Activated T-cell treated with anti-CD3 and anti-CD28 coated beads, Interleukin-2, amount 50 U/mL, for 4 hours (primary cell): ENCODE results near the gene ISM1. TPM values are rescaled to one million over a fixed set of nuclear protein-coding genes. Genes with fewer than 3 reads are reported as not detected.
"Not testable (repeated sequence)": the region's sequence is repeated elsewhere in the genome, so short reads cannot be mapped to it uniquely, and the experiment has no call there.

Source experiments
- ATAC-seq, 2 donors: fragments of 200-7000 bp; cut with Tn5 transposase; one replicate each; pipeline ENCODE4 v1.10.0; 2021
- DNase-seq: peaks from one replicate; pipeline ENCODE4 v3.0.0-alpha.2; 2020
- H3K27me3 Mint-ChIP-seq: one replicate; pipeline ENCODE4 v1.8.0; 2021; ENCODE audit warnings: low read depth, mixed read lengths
- H3K36me3 Mint-ChIP-seq: one replicate; pipeline ENCODE4 v1.8.0; 2022; ENCODE audit warnings: mixed read lengths; ENCODE audit not compliant: insufficient read depth
- H3K4me1 Mint-ChIP-seq: one replicate; pipeline ENCODE4 v1.8.0; 2021; ENCODE audit warnings: low read depth, mixed read lengths
- H3K4me3 Mint-ChIP-seq: one replicate; pipeline ENCODE4 v1.8.0; 2021; ENCODE audit warnings: mild to moderate bottlenecking, moderate library complexity, mixed read lengths
- H3K9me3 Mint-ChIP-seq: one replicate; pipeline ENCODE4 v1.8.0; 2021; ENCODE audit warnings: mixed read lengths
- total RNA-seq, 3 donors: library from RNA; stranded (reverse); gene quantifications; one replicate each; pipeline ENCODE4 v1.2.1, GENCODE V29; 2021

The ISM1 gene
- total RNA-seq, 3 donors from 2014 or later = 3.5 to 11.5 (median 3.6) TPM

DNA sequence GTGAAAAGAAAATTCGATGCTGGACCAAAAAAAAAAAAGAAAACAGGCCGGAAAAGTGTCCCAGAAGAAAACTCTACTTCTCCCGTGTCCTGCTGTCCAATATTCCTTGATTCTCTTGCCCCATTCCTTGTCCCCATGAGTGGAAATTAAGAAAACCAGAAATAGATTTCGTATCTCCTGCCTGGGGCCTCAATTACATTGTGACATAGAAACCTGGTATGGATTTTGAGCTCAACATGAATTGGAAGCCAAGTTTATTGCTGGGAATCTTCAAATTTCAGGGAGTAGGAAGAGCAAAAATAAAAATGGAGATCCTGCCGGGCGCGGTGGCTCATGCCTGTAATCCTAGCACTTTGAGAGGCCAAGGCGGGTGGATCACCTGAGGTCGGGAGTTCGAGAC lies 11.9 kb downstream of the ISM1 start:
- no peak for DNase-seq
- H3K9me3 Mint-ChIP-seq = no peaks in the 10 kb centered on the region
- H3K36me3 Mint-ChIP-seq = peaks cover 4% of the 10 kb centered on the region
- H3K4me3 Mint-ChIP-seq = no peak overlapping the region
- H3K27me3 Mint-ChIP-seq = no peaks in the 10 kb centered on the region
- peaks cover 46% of the 10 kb centered on the region for H3K4me1 Mint-ChIP-seq
- no peak for ATAC-seq

DNA sequence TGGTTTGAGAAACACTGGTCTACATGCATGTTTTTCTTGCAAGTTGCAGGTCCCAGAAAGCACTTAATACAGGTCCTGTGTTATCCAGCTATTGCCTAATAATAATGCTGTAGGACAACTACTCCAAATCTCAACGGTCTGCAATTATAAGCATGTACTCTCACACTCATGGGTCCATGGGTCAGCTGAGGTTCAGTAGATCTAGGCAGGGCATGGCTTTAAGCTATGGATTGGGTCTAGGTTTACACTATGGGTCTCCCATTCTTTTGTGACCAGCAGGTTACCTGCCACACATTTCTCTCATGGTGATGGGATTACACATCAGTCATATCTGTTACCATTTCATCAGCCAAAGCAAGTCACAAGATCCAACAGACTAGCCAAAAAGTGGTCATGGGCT lies 13.9 kb downstream of the ISM1 start:
- Mint-ChIP-seq H3K27me3 (no peaks in the 10 kb centered on the region), H3K4me3 (no peak overlapping the region), H3K36me3 (peaks cover 7% of the 10 kb centered on the region), H3K9me3 (no peaks in the 10 kb centered on the region), H3K4me1 (peaks cover 32% of the 10 kb centered on the region)
- DNase-seq (no peak), ATAC-seq (no peak)

DNA sequence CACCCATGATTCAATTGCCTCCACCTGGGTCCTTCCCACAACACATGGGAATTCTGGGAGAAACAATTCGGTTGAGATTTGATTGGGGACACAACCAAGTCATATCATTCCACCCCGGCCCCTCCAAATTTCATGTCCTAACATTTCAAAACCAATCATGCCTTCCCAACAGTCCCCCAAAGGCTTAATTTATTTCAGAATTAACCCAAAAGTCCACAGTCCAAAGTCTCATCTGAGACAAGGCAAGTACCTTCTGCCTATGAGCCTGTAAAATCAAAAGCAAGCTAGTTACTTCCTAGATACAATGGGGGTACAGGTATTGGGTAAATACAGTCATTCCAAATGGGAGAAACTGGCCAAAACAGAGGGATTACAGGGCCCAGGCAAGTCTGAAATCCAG lies 15.3 kb downstream of the ISM1 start:
- ATAC-seq, DNase-seq, H3K9me3 Mint-ChIP-seq, H3K27me3 Mint-ChIP-seq, H3K4me3 Mint-ChIP-seq, H3K36me3 Mint-ChIP-seq: not testable (repeated sequence)
- H3K4me1 Mint-ChIP-seq = peaks cover 19% of the 10 kb centered on the region

DNA sequence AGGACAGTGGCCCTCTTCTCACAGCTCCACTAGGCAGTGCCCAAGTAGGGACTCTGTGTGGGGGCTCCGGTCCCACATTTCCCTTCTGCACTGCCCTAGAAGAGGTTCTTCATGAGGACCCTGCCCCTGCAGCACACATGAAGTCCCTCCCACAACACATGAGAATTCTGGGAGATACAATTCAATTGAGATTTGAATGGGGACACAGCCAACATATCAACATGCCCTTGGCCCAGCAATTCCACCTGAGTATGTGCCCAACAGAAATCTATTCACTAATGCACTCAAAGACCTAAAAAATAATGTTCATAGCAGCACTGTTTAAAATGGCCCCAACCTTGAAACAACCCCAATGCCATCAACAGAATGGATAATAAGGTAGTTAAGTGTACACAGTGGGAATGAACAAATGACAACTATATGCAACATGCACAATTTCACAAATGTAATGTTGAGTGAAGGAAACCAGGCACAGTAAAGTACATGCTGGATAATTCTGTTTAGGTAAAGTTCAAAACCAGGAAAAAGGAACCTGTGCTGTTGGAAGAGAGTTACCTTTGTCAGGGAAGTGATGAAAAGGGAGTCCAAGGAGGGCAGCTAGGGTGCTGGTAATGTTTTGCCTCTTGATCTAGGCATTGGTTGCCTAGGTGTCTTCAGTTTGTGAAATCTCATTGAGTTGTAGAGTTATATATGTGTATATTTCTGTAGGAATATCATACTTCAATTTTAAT lies 16.1 kb downstream of the ISM1 start:
- H3K9me3 Mint-ChIP-seq = no peaks in the 10 kb centered on the region
- no peak for DNase-seq
- no peaks in the 10 kb centered on the region for H3K27me3 Mint-ChIP-seq
- ATAC-seq = no peak
- no peak overlapping the region for H3K4me3 Mint-ChIP-seq
- H3K36me3 Mint-ChIP-seq = peaks cover 7% of the 10 kb centered on the region
- H3K4me1 Mint-ChIP-seq = peaks cover 12% of the 10 kb centered on the region

DNA sequence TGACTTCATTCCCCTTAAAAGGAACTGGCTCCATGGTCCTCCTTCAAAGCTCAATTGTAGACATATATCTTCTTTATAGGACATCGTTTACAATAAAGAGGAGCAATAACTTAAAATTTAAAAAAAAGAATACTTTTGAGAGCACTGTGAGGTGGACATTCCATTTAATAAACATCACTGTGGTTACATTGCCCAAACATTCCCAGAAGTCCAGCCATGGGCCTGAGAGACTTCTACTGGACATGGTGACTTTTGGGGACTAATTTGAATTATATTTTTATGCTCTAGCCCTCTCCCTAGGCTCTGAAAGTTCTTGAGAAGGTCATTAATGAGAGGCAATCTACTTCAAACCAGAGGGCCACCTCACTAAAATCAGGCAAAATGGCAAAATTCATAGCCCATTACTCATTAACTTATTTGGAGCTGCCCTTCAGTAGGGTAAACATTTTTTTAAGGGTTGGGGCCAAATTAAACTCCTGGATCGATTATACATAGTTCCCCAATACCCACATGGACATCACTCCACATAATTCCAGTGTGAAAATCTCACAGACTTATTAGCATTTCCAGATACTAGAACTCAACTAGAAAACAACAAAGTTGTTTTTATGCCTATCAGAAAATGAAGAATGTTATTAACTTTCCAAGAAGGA lies 17.1 kb downstream of the ISM1 start:
- peaks cover 7% of the 10 kb centered on the region for H3K36me3 Mint-ChIP-seq
- ATAC-seq (no peak), DNase-seq (no peak)
- no peaks in the 10 kb centered on the region for H3K9me3 Mint-ChIP-seq
- H3K4me1 Mint-ChIP-seq = peaks cover 4% of the 10 kb centered on the region
- H3K4me3 Mint-ChIP-seq = no peak overlapping the region
- no peaks in the 10 kb centered on the region for H3K27me3 Mint-ChIP-seq

DNA sequence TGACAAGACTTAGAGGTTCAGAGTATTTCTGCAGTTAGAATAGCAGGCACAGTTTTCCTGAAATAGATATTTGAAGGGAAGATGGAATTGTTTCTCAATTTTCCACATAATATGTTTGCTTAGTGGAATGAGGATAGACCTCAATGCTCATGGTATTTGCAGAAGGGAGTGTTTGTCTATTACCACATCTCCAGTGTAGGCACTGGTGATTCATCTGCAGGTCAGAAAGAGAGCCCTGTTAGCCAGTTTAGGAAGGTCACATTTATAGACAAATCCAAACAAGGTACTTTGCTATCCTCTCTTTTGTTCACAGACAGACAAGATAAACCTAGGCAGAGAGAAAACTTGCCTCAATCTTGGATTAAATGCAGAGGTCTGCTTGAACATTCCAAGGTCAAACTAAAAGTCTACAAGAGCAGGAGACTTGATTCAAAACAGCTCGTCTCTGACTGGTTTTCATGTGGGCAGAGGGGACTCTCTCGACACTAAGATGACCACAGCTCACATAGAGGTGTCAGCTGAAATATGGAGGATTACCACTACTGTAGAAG lies 22.8 kb downstream of the ISM1 start:
- DNase-seq (no peak), ATAC-seq (no peak)
- H3K4me3 Mint-ChIP-seq = no peak overlapping the region
- peaks cover under 1% of the 10 kb centered on the region for H3K36me3 Mint-ChIP-seq
- H3K9me3 Mint-ChIP-seq = no peaks in the 10 kb centered on the region
- H3K4me1 Mint-ChIP-seq = peaks cover 38% of the 10 kb centered on the region
- no peaks in the 10 kb centered on the region for H3K27me3 Mint-ChIP-seq

DNA sequence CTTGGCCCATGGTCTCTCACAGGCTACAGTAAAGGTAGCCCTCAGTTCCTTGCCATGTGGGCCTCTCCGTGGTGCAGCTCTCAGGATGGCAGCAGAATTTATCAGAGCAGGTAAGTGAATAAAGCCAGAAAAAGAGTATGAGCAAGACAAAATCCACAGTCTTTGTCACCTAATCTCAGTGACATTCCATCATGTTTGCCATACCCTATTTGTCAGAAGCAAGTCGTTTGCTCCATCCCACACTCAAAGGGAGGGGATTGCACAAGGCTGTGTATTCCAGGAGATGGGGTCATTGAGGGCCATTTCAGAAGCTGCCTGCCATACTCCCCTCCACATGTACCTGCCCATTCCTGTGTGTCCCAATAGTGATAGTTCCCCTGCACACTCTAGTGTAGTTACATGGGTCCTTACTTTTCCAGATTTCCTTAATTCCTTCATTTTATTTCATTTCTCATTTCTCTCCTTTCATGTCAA lies 24.2 kb downstream of the ISM1 start:
- Mint-ChIP-seq H3K4me1 (peaks cover 46% of the 10 kb centered on the region), H3K36me3 (no peaks in the 10 kb centered on the region), H3K4me3 (no peak overlapping the region), H3K27me3 (no peaks in the 10 kb centered on the region), H3K9me3 (no peaks in the 10 kb centered on the region)
- no peak for ATAC-seq
- DNase-seq = no peak

DNA sequence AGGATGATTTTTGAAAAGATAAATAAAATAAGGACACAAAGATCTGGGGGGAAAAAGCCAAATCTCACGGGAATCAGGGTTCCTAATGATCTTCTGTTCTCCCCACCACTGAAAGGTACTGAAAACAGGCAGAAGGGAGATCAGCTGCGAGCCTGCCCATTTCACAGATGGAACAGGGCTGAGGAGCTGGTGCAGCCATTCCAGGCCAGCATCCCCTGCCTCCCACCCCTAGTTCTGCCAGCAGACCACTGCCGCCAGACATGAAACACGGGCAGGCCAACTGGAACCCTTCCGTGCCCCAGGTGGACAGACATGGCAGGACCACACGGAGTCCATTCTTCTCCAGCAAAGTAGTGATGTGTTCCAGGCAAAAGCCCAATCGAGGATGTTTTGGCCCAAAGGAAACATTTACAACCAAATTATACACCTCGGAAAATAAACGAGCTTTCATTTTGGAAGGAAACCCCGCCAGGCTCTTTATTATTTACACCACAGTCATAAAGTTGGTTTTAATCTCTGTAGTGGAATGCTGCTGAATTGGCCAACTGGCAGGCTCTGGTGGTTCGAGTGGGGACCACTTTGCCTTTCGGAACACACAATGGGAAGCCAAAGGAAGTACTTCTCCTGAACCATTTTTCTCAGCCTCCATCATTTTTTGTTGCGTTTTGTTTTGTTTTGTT lies 28.2 kb downstream of the ISM1 start:
- no peak for DNase-seq
- peaks cover 64% of the 10 kb centered on the region for H3K4me1 Mint-ChIP-seq
- no peak for ATAC-seq
- no peaks in the 10 kb centered on the region for H3K9me3 Mint-ChIP-seq
- H3K36me3 Mint-ChIP-seq = peaks cover 4% of the 10 kb centered on the region
- no peaks in the 10 kb centered on the region for H3K27me3 Mint-ChIP-seq
- no peak overlapping the region for H3K4me3 Mint-ChIP-seq

DNA sequence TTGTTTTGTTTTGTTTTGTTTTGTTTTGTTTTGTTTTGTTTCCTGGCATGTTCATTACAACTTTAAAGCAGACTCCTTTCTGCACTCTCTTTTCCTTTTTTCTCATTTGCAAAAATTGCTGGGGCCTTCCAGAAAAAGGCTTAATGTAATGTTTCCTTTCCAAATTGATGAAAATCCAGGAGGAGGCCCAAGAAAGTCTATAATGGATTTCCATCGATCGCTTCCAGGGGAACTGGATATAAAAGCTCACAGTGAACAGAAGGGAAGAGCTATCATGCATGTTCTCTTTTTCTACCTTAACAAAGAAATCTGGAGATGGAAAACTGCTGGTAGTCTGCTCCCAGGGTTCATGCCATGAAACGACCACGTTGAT lies 28.7 kb downstream of the ISM1 start:
- no peak for DNase-seq
- peaks cover 4% of the 10 kb centered on the region for H3K36me3 Mint-ChIP-seq
- peaks cover 62% of the 10 kb centered on the region for H3K4me1 Mint-ChIP-seq
- no peak overlapping the region for H3K4me3 Mint-ChIP-seq
- no peak for ATAC-seq
- H3K27me3 Mint-ChIP-seq = no peaks in the 10 kb centered on the region
- H3K9me3 Mint-ChIP-seq = no peaks in the 10 kb centered on the region

DNA sequence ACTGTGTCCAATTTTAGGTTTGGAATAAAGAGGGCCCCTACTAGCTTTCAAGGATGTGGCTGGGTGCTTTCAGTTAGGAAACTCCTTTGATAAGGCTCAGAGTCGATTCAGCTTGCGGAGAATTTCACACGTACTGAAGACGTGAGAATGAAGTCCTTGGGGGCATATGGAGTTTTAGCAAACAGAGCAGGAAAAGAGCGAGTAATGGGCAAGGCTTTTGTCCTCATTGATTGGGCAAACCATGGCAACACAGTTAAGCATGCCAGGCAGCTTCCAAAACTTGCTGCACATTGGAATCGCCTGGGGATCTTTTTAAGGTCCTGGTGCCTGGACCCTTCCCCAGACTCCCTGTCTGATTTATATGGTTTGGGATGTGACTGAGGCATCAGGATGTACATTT lies 29.2 kb downstream of the ISM1 start:
- no peak for DNase-seq
- no peaks in the 10 kb centered on the region for H3K27me3 Mint-ChIP-seq
- no peak overlapping the region for H3K4me3 Mint-ChIP-seq
- H3K4me1 Mint-ChIP-seq = peaks cover 59% of the 10 kb centered on the region
- no peaks in the 10 kb centered on the region for H3K9me3 Mint-ChIP-seq
- peaks cover 4% of the 10 kb centered on the region for H3K36me3 Mint-ChIP-seq
- no peak for ATAC-seq

DNA sequence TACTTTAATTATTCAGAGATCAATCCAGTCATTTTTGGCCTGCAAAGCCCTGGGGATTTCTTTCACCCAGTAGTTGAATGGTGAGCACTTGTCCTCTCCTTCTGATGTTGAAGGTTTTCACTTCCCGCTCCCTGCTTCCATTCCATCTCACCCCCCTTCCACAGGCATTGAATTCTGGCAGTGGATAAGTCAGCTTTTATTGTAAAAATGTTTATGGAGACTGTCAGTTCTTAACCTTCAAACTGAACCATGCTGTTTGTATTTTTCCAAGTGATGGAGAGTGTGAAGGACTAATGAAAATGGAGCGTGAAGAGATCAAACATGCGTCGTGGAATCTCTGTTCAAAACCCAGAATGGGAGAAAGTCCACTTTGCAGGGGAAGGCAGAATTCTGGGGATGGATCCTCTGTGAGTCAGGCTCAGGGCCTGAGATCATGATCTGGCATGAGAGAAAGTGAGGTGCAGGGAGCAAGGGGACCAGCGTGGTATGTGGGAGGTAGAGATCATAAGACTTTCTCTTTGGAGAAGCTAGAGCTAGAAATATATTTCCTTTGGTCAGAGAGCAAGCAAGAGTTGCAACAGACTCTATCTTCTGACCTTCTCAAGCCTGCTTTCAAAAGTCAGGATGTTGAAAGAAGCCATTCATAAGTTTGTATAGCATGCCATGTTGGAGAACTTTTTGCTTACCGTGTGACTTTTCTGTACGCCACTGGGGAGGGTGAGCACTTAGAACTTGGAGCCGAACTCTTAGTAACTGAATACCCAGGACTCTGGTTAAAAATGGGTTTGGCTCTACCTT lies 30.2 kb downstream of the ISM1 start:
- peaks cover 52% of the 10 kb centered on the region for H3K4me1 Mint-ChIP-seq
- H3K27me3 Mint-ChIP-seq = no peaks in the 10 kb centered on the region
- DNase-seq (no peak), ATAC-seq (no peak)
- H3K9me3 Mint-ChIP-seq = no peaks in the 10 kb centered on the region
- peaks cover 4% of the 10 kb centered on the region for H3K36me3 Mint-ChIP-seq
- H3K4me3 Mint-ChIP-seq = no peak overlapping the region

DNA sequence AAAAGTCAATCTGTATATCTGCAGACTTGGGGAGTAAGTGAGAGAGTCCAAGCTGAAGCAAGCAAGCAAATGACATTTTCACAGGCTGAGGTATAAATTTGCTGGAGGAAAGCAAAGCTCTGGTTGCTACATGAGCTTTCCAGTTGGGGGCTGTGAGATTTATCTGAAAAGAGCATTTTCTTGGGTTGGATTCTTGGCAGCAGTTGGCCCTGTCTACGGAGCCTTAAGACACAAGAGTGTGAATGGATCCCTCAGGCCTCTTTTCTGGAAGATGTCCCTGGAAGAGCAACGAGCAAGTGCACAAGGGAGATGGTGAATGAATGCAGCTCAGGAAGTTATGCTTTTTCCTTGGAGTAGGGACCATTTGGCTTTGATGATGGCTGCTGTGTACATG lies 30.8 kb downstream of the ISM1 start:
- peaks cover 4% of the 10 kb centered on the region for H3K36me3 Mint-ChIP-seq
- ATAC-seq (no peak), DNase-seq (no peak)
- no peaks in the 10 kb centered on the region for H3K27me3 Mint-ChIP-seq
- no peaks in the 10 kb centered on the region for H3K9me3 Mint-ChIP-seq
- H3K4me3 Mint-ChIP-seq = no peak overlapping the region
- H3K4me1 Mint-ChIP-seq = peaks cover 49% of the 10 kb centered on the region

DNA sequence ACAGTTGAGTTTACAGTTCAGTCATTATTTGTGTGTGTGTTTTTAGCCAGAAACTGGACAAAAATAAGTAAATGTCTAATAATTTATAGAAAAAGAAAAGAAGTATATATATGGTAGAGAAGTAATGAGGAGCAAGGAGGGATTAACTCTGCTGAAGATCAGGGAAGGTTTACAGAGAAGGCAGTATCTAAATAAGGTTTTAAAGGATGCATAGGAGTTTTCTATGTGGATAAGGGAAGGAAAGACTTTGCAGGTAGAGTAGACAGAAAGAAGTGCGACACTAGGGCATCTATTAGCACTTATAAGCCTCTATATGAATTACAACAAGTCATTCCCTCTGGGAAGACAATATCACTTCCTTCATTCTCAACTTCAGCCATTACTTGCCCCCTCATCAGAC lies 34.3 kb downstream of the ISM1 start:
- Mint-ChIP-seq H3K4me3 (no peak overlapping the region), H3K4me1 (peaks cover 26% of the 10 kb centered on the region), H3K36me3 (peaks cover 4% of the 10 kb centered on the region), H3K9me3 (no peaks in the 10 kb centered on the region), H3K27me3 (no peaks in the 10 kb centered on the region)
- DNase-seq (no peak), ATAC-seq (no peak)

DNA sequence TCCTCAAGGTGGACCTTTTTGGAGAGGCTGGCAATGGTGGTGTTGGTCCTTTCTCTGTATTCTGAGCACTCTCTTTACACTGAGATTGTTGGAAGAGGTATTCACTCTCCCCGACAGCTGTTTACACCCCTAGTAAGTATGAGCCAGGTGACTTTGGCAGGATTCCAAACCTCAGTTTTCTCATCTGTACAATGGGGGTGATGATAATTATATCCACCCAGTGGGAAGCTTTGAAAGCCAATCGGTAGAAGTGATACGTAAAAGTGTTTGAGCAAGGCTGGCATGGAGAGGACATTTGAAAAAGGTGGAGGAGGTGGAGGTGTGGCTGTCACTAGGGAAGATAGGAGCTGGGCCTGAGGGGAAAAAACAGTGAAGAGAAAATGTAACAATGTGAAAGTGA lies 35.5 kb downstream of the ISM1 start:
- Mint-ChIP-seq H3K4me1 (peaks cover 19% of the 10 kb centered on the region), H3K4me3 (no peak overlapping the region), H3K9me3 (no peaks in the 10 kb centered on the region), H3K27me3 (no peaks in the 10 kb centered on the region), H3K36me3 (peaks cover 3% of the 10 kb centered on the region)
- ATAC-seq (no peak), DNase-seq (no peak)
